Motor neuron (in vitro differentiated cells): ENCODE measurements around the gene INCENP. TPM values are rescaled to one million over a fixed set of nuclear protein-coding genes. Genes with fewer than 3 reads are reported as not detected.
"Not testable (repeated sequence)": the region's sequence is repeated elsewhere in the genome, so short reads cannot be mapped to it uniquely, and the experiment has no call there.

Experiments used
- ATAC-seq, 8 experiments: fragments of 200-7000 bp; cut with Tn5 transposase; replicated peaks in 6 of 8; 2 replicates each; pipeline ENCODE4 v1.8.0; 2021; ENCODE audit warnings: mild to moderate bottlenecking in 8 of 8, moderate library complexity in 8 of 8
- H3K27ac ChIP-seq, 2 donors: fragments of 250-450 bp; sonication (Bioruptor Pico); 2 replicates each; pipeline ENCODE4 v1.9.0; 2021; ENCODE audit warnings: antibody characterized with exemption in 2 of 2, mild to moderate bottlenecking in 2 of 2, moderate library complexity in 1 of 2
- H3K4me1 ChIP-seq, 2 donors: fragments of 250-450 bp; sonication (Bioruptor Pico); replicated peaks in 1 of 2; 2 replicates each; pipeline ENCODE4 v1.6.1; 2021; ENCODE audit warnings: antibody characterized with exemption in 2 of 2, mild to moderate bottlenecking in 2 of 2, moderate library complexity in 1 of 2
- H3K4me3 ChIP-seq, 5 donors: fragments of 250-450 bp; sonication (Bioruptor Pico); 2 replicates each; pipeline ENCODE4 v1.9.0; 2021; ENCODE audit warnings: antibody characterized with exemption in 5 of 5, mild to moderate bottlenecking in 5 of 5, moderate library complexity in 4 of 5
- WGBS, 10 experiments: fragments of 450-650 bp; shearing (Covaris generic); methylation state at CpG; one replicate each; pipeline ENCODE4 v1.0.0; 2022; 5-methylcytosine and 5-hydroxymethylcytosine counted together
- in situ Hi-C, 9 experiments: fragments of 400-800 bp; cut with MboI; loops; one replicate each; pipeline ENCODE4 v1.15.0; 2021; ENCODE audit warnings: low sequenced_read_pairs in 9 of 9, low pct_unique_long_range_greater_than_20kb in 2 of 9; ENCODE audit not compliant: unreplicated experiment in 9 of 9
- total RNA-seq, 8 experiments: library from RNA; unstranded; fragments of 300-600 nt; gene quantifications; 2 replicates each; pipeline versions ENCODE4 v1.2.3 to v1.2.4, GENCODE V29; 2022

The INCENP gene
- total RNA-seq, 8 experiments from 2014 or later, result 5.2 to 47.9 (median 7.3) TPM

- H3K27ac ChIP-seq, ATAC-seq, H3K4me3 ChIP-seq, H3K4me1 ChIP-seq, in situ Hi-C loops: not testable (repeated sequence)
- 0 to 95% (median 81%) methylated on average over 1 to 2 of the region's 2 CpGs; no CpG with 5 or more reads in 4 of the 10 experiments for WGBS, 10 experiments
These were observed 73.6 kb downstream of the INCENP start for GRCh38 chr11:62197400-62197799.

GRCh38 chr11:62201376-62201775 is 77.6 kb downstream of the INCENP start:
- no peak overlapping the region for H3K27ac ChIP-seq
- in situ Hi-C loops, result loop anchor here in 2 of 9 experiments (25.0 kb wide), 1 partner anchor 111 kb away; no protein-coding TSS in a partner anchor
- 14 to 94% (median 63%) methylated on average over 1 to 2 of the region's 2 CpGs; no CpG with 5 or more reads in 2 of the 10 experiments for WGBS, 10 experiments

More at GRCh38 chr11:62201376-62201775, 77.6 kb downstream of the INCENP start:
- ATAC-seq, result no peak
- H3K4me3 ChIP-seq, result no peak overlapping the region
- no peaks in the 10 kb centered on the region for H3K4me1 ChIP-seq

Other genes starting within 250 kb of the INCENP start
- gene FADS3, start 232.5 kb upstream of the INCENP start, total RNA-seq, result 10 to 100 TPM in 6 of 8 experiments, 1 to 10 TPM in 2; 7.9 to 48.8 (median 11.8) TPM
- gene RAB3IL1, start 206.4 kb upstream of the INCENP start, total RNA-seq, result 10 to 100 TPM in 1 of 8 experiments, 1 to 10 TPM in 6, under 1 TPM in 1; 0.50 to 12.8 (median 2.5) TPM
- 10 to 100 TPM in 1 of 8 experiments, 1 to 10 TPM in 7; 2.5 to 10.7 (median 5.5) TPM for gene BEST1, start 173.7 kb upstream of the INCENP start, total RNA-seq
- gene FTH1, start 156.4 kb upstream of the INCENP start, total RNA-seq, result 1,000 to 10,000 TPM in 6 of 8 experiments, 100 to 1,000 TPM in 2; 863 to 2,225 (median 1,257) TPM
- not detected for gene SCGB1D1, start 66.2 kb downstream of the INCENP start, total RNA-seq
- not detected for gene SCGB2A1, start 84.7 kb downstream of the INCENP start, total RNA-seq
- gene SCGB1D2, start 118.2 kb downstream of the INCENP start, total RNA-seq, result under 1 TPM in 1 of 8 experiments, not detected in 7; 0.76 TPM
- under 1 TPM in 1 of 8 experiments, not detected in 7; 0.14 TPM for gene SCGB2A2, start 146.1 kb downstream of the INCENP start, total RNA-seq
- gene SCGB1D4, start 175.1 kb downstream of the INCENP start, total RNA-seq, result not detected
- 10 to 100 TPM in 7 of 8 experiments, 1 to 10 TPM in 1; 2.8 to 48.2 (median 24.8) TPM for gene ASRGL1, start 213.4 kb downstream of the INCENP start, total RNA-seq